Adrenal gland (tissue), 5 donors: ENCODE measurements around the gene ZNF366.

ENCODE experiments used
- POLR2A ChIP-seq, 2 donors: fragments of 450-650 bp; IDR thresholded peaks; one replicate each; pipeline ENCODE4 v1.6.1; 2017; ENCODE audit warnings: antibody characterized with exemption in 2 of 2, mild to moderate bottlenecking in 2 of 2, moderate library complexity in 1 of 2
- TF ChIP-seq, protein P1 (sequence below), 6 experiments: fragments of 450-650 bp in 4 of 6; fragments of 200-600 bp in 2 of 6; sonication (generic) in 1 of 6; IDR thresholded peaks; 1 replicate in 5 of 6; 2 replicates in 1 of 6; pipeline versions ENCODE4 v1.5.1 to v1.8.0; 2016 to 2021; ENCODE audit warnings: antibody characterized with exemption in 6 of 6, mild to moderate bottlenecking in 2 of 6, moderate library complexity in 1 of 6
- donor health status: DM: no; HTN: no; CAD: no.

DNA sequence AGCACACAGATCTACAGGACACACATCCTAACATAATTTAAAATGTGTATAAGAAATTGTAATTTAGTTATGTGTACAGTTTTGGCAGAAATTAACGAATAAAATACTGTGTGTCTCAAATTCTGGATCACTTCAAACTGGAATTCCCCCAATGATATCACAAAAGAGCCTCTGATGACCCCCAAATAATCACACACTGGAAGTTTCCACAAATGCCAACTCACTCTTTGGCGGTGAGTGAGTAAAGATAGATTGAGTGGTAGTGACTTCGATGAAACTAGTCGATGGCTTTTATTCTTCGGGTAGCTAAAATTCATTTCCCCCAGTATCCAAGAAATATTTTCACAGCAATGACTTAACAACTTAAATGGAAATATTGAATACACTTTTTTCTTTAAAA is 2.2 kb downstream of the ZNF366 start:
- no peak for TF ChIP-seq POLR2A (IDR thresholded peaks at IDR 0.05)
- TF ChIP-seq, protein P1, sequence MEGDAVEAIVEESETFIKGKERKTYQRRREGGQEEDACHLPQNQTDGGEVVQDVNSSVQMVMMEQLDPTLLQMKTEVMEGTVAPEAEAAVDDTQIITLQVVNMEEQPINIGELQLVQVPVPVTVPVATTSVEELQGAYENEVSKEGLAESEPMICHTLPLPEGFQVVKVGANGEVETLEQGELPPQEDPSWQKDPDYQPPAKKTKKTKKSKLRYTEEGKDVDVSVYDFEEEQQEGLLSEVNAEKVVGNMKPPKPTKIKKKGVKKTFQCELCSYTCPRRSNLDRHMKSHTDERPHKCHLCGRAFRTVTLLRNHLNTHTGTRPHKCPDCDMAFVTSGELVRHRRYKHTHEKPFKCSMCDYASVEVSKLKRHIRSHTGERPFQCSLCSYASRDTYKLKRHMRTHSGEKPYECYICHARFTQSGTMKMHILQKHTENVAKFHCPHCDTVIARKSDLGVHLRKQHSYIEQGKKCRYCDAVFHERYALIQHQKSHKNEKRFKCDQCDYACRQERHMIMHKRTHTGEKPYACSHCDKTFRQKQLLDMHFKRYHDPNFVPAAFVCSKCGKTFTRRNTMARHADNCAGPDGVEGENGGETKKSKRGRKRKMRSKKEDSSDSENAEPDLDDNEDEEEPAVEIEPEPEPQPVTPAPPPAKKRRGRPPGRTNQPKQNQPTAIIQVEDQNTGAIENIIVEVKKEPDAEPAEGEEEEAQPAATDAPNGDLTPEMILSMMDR (IDR thresholded peaks at IDR 0.05) = no peak
